ENCODE results near the gene ABCB1. TPM values are rescaled to one million over a fixed set of nuclear protein-coding genes. Genes with fewer than 3 reads are reported as not detected.
"Not testable (repeated sequence)": the region's sequence is repeated elsewhere in the genome, so short reads cannot be mapped to it uniquely, and the experiment has no call there.

ABCB1 gene
- total RNA-seq, 2 experiments from 2014 or later = 4.7 to 5.4 TPM

DNA sequence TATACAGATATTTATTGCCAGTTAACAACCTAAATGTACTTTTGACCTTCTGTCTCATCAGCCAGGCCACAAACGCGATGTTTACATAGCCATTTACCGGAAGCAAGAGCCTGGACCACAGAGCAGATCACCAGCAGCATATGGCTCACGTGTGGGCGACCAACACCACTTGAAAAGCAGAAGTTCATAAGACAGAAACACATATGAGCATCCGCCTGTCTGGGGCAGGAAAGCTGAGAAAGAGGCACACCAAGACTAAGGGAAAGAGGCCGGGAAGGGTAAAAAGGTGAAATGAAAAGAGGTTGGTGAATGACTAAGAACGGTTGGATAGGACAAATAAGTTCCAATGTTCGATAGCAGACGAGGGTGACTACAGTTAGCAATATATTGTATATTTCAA, 1.3 kb downstream of the ABCB1 start:
- Mint-ChIP-seq H3K27me3 (peaks cover 33% of the 10 kb centered on the region), H3K4me3 (peak overlapping the region; percentile 58), H3K9me3 (no peaks in the 10 kb centered on the region), H3K27ac (peak overlapping the region; percentile 31), H3K36me3 (no peaks in the 10 kb centered on the region), H3K4me1 (ENCODE audit: low read depth) (peaks cover 22% of the 10 kb centered on the region)
- ChIA-PET POLR2A (interaction anchor here (1.2 kb wide), 1 partner anchor 28 kb away, joined by 5 read pairs; no protein-coding TSS in a partner anchor), CTCF (no interaction called here)
- intact Hi-C loops (cut with micrococcal nuclease) = no loop called here
- peak; percentile 64 for DNase-seq

DNA sequence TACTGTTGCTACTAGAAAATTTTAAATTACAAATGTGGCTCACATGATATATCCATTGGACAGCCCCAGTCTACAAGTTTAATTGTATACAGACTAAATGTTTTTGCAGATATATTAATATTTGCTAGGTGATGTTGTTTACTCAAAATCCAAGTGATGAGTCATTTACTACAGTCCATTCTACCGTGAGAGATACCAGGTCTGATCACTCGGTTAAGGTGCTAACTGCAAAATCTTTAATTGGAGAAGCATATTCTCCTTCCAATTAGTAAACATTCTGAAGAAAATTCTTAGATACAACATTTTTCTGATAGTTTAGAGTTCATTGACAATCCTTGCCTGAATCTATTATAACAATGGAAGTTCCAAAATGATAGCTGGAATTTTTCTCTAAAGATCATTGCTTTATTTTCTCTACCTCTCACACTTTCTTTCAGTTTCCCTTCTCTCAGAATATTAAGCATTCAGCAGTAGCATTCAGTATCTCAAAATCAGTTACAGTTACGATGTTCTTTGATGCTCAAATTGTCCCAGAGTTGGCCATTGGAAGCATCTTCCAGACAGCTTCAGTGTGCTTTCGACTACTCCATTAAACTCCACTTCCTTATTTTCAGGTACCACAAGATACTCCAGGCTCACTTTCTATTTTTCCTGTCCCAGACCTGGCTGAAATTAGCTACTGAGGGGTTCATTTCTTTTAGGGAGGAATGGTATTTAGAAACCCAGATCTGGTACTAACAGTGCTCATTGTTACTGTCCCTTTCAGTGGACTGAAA, 2.3 kb downstream of the ABCB1 start:
- H3K9me3 Mint-ChIP-seq = no peaks in the 10 kb centered on the region
- intact Hi-C loops (cut with micrococcal nuclease) = no loop called here
- peaks cover 22% of the 10 kb centered on the region for H3K4me1 Mint-ChIP-seq (ENCODE audit: low read depth)
- peak overlapping the region; percentile 54 for H3K4me3 Mint-ChIP-seq
- CTCF ChIA-PET = no interaction called here
- H3K27ac Mint-ChIP-seq = no peak overlapping the region
- POLR2A ChIA-PET = no interaction called here
- no peak for DNase-seq
- H3K36me3 Mint-ChIP-seq = no peaks in the 10 kb centered on the region
- H3K27me3 Mint-ChIP-seq = peaks cover 31% of the 10 kb centered on the region

DNA sequence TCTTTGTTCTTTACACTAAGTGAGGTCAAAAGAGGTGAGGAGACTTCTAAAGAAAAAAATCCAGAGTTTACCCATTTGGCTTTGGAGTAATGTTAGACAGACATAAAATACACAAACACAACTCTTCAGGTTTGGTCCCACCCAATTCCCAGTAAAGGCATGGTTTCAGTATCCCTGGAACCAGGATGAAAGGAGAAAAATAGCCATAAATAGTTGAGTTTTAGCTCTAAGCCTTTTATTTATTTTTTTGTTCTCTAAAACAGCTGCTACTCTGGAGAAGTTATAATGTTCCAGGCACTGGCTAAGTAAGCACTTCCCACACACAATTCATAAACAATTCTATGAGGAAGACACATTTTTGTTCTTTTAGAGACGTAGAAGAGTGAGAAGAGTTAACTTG, 4.0 kb downstream of the ABCB1 start:
- ChIA-PET CTCF (interaction anchor here (0.7 kb wide), 1 partner anchor 250 kb away, joined by 3 read pairs; no protein-coding TSS in a partner anchor), POLR2A (no interaction called here)
- DNase-seq = no peak
- H3K9me3 Mint-ChIP-seq = no peaks in the 10 kb centered on the region
- no peak overlapping the region for H3K4me3 Mint-ChIP-seq
- H3K4me1 Mint-ChIP-seq (ENCODE audit: low read depth) = peaks cover 20% of the 10 kb centered on the region
- peaks cover 25% of the 10 kb centered on the region for H3K27me3 Mint-ChIP-seq
- H3K27ac Mint-ChIP-seq = no peak overlapping the region
- H3K36me3 Mint-ChIP-seq = no peaks in the 10 kb centered on the region
- intact Hi-C loops (cut with micrococcal nuclease) = no loop called here

DNA sequence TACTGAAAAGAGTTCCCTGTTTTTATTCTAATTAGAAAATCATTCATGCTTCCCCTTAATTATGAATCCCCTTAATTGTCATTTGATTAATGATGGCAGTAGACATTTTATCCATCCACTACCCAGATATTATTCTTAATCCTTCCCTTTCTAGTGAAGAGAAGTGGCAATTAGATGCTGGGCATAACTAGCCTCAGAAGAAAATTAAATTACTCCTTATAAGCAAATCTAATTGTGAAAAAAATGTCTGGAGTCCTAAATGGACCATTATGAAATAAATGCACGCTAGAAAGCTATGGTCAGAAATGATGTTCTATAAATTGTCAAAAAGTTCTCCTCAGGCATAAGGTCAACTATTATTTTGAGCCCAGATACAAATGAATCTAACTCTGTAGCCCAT, 4.5 kb downstream of the ABCB1 start:
- Mint-ChIP-seq H3K4me3 (no peak overlapping the region), H3K27me3 (peaks cover 22% of the 10 kb centered on the region), H3K36me3 (no peaks in the 10 kb centered on the region), H3K9me3 (no peaks in the 10 kb centered on the region), H3K27ac (no peak overlapping the region), H3K4me1 (ENCODE audit: low read depth) (peaks cover 18% of the 10 kb centered on the region)
- CTCF ChIA-PET = no interaction called here
- DNase-seq = no peak
- POLR2A ChIA-PET = no interaction called here
- intact Hi-C loops (cut with micrococcal nuclease) = no loop called here

DNA sequence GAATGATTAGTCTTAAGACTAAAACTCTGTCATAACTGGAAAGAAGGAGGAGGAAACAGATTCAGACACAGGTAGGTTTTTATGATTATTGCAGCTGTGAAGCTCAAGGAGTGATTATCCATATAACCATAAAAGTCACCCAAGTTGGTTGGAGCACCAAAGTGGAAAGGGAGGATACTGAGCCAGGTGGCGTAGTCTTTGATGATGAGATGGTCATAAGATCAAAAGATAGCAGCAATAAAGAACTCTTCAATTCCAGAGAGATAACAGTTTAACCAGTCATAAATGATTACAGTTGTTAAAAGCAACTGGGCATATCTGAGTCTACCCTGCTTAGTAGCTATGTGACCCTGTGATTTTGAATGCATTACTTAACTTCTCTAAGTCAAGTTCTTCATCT, 8.4 kb downstream of the ABCB1 start:
- H3K27me3 Mint-ChIP-seq = peaks cover 6% of the 10 kb centered on the region
- no peak overlapping the region for H3K27ac Mint-ChIP-seq
- no peak for DNase-seq
- ChIA-PET CTCF (no interaction called here), POLR2A (no interaction called here)
- no peaks in the 10 kb centered on the region for H3K36me3 Mint-ChIP-seq
- H3K4me3 Mint-ChIP-seq = no peak overlapping the region
- H3K4me1 Mint-ChIP-seq (ENCODE audit: low read depth) = no peaks in the 10 kb centered on the region
- no peaks in the 10 kb centered on the region for H3K9me3 Mint-ChIP-seq
- intact Hi-C loops (cut with micrococcal nuclease) = no loop called here

DNA sequence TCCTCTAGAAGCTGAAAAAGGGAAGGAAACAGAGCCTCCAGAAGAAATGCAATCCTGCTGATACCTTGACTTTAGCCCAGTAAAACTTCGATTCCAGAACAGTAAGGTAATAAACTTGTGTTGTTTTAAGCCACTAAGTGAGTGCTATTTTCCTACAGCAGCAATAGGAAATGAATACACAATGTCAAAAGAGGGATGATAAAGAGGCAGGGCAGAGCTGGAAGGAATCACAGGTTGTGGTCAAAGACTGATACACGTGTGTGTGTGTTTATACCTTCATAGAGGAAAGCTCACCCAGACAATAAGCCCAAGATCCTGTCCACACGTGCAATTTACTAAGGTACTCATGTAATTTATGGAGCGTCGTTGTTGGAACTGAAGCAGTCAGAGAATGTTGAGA, 9.5 kb downstream of the ABCB1 start:
- no peak overlapping the region for H3K4me3 Mint-ChIP-seq
- no peak overlapping the region for H3K27ac Mint-ChIP-seq
- DNase-seq = no peak
- intact Hi-C loops (cut with micrococcal nuclease) = no loop called here
- ChIA-PET POLR2A (interaction anchor here (0.5 kb wide), 1 partner anchor 155 kb away, joined by 5 read pairs; no protein-coding TSS in a partner anchor), CTCF (no interaction called here)
- peaks cover 4% of the 10 kb centered on the region for H3K4me1 Mint-ChIP-seq (ENCODE audit: low read depth)
- peaks cover 4% of the 10 kb centered on the region for H3K27me3 Mint-ChIP-seq
- H3K36me3 Mint-ChIP-seq = no peaks in the 10 kb centered on the region
- no peaks in the 10 kb centered on the region for H3K9me3 Mint-ChIP-seq

DNA sequence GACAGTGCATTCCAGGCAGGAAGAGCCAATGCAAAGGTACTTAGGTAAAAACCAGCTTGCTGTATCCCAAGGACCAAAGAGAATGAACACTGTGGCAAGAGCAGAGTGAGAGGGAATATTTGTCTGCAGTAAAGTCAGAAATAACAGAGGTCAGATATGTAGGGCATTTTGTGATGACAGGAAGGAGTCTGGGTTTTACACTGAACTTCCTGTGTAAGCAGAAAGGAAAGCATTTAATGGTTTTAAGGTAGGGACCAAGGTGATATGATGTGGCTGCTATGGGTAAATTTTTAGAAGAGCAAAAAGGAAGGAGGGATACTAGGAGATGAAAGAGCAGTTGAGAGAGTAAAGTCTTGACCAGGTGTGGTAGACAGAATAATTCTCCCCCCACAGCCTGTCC, 10.1 kb downstream of the ABCB1 start:
- ChIA-PET POLR2A (no interaction called here), CTCF (no interaction called here)
- Mint-ChIP-seq H3K36me3 (no peaks in the 10 kb centered on the region), H3K27ac (no peak overlapping the region), H3K9me3 (no peaks in the 10 kb centered on the region), H3K4me3 (no peak overlapping the region), H3K4me1 (ENCODE audit: low read depth) (peaks cover 4% of the 10 kb centered on the region), H3K27me3 (peaks cover 2% of the 10 kb centered on the region)
- intact Hi-C loops (cut with micrococcal nuclease) = no loop called here
- no peak for DNase-seq

DNA sequence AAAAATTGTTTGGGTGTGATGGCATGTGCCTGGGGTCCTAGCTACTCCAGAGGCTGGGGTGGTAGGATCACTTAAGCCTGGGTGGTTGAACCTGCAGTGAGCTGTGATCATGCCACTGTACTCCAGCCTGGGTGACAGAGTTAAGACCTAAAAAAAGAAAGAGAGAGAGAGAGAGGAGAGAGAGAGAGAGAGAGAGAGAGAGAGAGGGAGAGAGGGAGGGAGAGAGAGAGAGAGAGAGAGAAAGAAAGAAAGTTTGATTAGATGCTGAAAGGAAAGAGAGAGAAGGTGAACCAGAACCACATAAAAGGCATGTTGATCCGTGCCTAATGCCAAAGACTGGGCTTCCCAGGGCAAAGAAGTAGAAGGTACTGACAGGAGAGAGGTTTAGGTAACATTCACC, 11.1 kb downstream of the ABCB1 start:
- H3K36me3 Mint-ChIP-seq = no peaks in the 10 kb centered on the region
- ChIA-PET CTCF (no interaction called here), POLR2A (no interaction called here)
- no peak for DNase-seq
- no peaks in the 10 kb centered on the region for H3K9me3 Mint-ChIP-seq
- peaks cover 7% of the 10 kb centered on the region for H3K27me3 Mint-ChIP-seq
- H3K4me3 Mint-ChIP-seq = no peak overlapping the region
- intact Hi-C loops (cut with micrococcal nuclease) = no loop called here
- H3K27ac Mint-ChIP-seq = no peak overlapping the region
- peaks cover 4% of the 10 kb centered on the region for H3K4me1 Mint-ChIP-seq (ENCODE audit: low read depth)

DNA sequence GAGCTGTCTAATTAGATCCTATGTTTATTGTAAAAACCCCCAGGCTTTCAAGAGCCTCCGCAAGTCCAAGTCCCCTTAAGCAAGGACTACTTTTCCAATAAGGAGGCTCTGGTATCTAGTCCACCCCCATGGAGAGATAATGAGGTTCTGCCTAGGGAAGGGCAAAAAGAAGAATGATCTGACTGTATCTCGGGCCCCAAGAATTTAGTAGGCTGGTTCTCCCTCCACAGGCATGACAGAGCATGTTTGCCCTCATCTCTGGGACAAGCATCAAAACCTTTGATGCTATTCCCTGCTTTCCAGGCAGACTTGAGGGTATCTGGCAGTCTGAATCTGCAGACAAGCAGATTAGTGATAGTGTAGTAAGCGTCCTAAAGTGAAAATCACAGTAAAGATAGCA, 19.0 kb downstream of the ABCB1 start:
- H3K27me3 Mint-ChIP-seq = peaks cover 10% of the 10 kb centered on the region
- H3K4me1 Mint-ChIP-seq (ENCODE audit: low read depth) = peaks cover 4% of the 10 kb centered on the region
- H3K9me3 Mint-ChIP-seq = no peaks in the 10 kb centered on the region
- peaks cover 2% of the 10 kb centered on the region for H3K36me3 Mint-ChIP-seq
- ChIA-PET CTCF (no interaction called here), POLR2A (no interaction called here)
- intact Hi-C loops (cut with micrococcal nuclease) = no loop called here
- no peak overlapping the region for H3K4me3 Mint-ChIP-seq
- DNase-seq = no peak
- H3K27ac Mint-ChIP-seq = no peak overlapping the region

DNA sequence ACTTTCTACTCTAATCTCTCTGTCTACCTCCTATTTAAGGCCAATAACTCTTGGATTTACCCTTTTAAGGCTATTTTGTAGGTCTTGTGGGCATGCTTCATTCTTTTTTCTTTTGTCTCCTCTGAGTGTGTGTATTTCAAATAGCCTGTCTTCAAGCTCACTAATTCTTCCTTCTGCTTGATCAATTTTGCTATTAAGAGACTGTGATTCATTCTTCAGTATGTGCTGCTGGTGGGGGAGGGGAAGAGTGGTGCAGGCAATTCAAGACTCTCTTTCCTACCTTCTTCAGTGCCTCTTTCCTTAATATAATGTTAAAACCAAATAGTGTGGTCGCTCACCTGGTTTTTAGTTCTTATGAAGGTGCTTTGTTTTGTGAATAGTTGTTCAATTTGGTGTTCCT, 20.0 kb downstream of the ABCB1 start:
- POLR2A ChIA-PET = no interaction called here
- CTCF ChIA-PET = no interaction called here
- intact Hi-C loops (cut with micrococcal nuclease) = no loop called here
- peaks cover 2% of the 10 kb centered on the region for H3K36me3 Mint-ChIP-seq
- H3K9me3 Mint-ChIP-seq = no peaks in the 10 kb centered on the region
- peaks cover 10% of the 10 kb centered on the region for H3K27me3 Mint-ChIP-seq
- H3K4me3 Mint-ChIP-seq = no peak overlapping the region
- H3K4me1 Mint-ChIP-seq (ENCODE audit: low read depth) = peaks cover 1% of the 10 kb centered on the region
- no peak for DNase-seq
- no peak overlapping the region for H3K27ac Mint-ChIP-seq

DNA sequence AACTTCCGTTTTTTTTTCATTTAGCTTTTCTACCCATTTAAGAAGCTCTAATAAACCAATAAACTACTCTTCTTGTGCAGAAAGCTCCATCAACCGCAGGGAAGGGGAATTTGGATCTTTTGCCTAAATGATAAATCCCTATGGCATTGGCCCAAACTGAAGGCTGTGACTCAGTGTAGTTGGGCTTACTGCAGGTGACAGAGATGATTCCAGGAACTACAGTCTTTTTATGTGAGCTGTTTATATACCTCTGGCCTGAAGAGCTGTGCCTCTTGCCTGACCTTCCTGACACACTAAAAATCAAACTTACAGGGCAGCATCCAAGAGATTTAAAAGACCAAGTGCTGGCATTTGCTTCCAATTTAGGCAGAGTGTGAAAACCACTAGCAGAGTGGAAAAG, 25.2 kb downstream of the ABCB1 start:
- Mint-ChIP-seq H3K27me3 (no peaks in the 10 kb centered on the region), H3K9me3 (no peaks in the 10 kb centered on the region), H3K4me3 (no peak overlapping the region), H3K36me3 (peaks cover 2% of the 10 kb centered on the region), H3K4me1 (ENCODE audit: low read depth) (peaks cover 12% of the 10 kb centered on the region), H3K27ac (no peak overlapping the region)
- POLR2A ChIA-PET = no interaction called here
- CTCF ChIA-PET = no interaction called here
- DNase-seq = no peak
- intact Hi-C loops (cut with micrococcal nuclease) = no loop called here

DNA sequence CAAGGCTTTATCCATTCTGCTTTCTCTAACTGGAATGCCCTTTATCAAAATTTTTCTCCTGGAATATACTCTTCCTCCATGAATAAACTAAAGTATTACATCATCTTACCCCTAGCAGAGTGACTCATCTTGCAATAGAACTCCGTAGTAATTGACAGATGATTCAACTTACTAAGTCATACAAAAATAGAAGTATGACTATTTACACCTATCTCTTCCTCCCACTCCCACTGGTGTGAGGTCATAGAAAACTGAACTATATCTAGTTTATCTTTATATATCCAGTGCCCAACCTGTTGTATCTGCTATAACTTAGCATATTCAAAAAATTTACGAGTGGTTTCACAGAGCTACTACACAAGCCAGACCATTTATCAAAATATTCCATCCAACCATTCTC, 26.1 kb downstream of the ABCB1 start:
- no peak for DNase-seq
- ChIA-PET POLR2A (no interaction called here), CTCF (no interaction called here)
- peaks cover 12% of the 10 kb centered on the region for H3K4me1 Mint-ChIP-seq (ENCODE audit: low read depth)
- H3K27me3 Mint-ChIP-seq = no peaks in the 10 kb centered on the region
- H3K27ac Mint-ChIP-seq = no peak overlapping the region
- no peak overlapping the region for H3K4me3 Mint-ChIP-seq
- intact Hi-C loops (cut with micrococcal nuclease) = loop anchor here (1.0 to 5.0 kb wide), 3 partner anchors 26 to 422 kb away; partner anchors contain the start of genes ABCB1, DMTF1 and RUNDC3B
- H3K9me3 Mint-ChIP-seq = no peaks in the 10 kb centered on the region
- H3K36me3 Mint-ChIP-seq = no peaks in the 10 kb centered on the region

DNA sequence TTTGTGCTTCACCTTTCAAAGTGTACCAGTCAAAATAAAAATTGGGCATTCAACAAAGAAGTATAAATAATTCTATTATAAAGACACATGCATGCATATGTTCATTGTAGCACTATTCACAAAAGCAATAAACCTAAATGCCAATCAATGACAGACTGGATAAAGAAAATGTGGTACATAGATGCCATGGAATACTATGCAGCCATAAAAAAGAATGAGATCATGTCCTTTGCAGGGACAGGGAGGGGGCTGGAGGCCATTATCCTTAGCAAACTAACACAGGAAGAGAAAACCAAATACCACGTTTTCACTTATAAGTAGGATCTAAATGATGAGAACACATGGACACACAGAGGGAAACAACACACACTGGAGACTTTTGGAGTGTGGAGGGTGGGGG, 28.2 kb downstream of the ABCB1 start:
- H3K4me3 Mint-ChIP-seq, H3K36me3 Mint-ChIP-seq, POLR2A ChIA-PET, DNase-seq, H3K27me3 Mint-ChIP-seq, CTCF ChIA-PET, H3K27ac Mint-ChIP-seq, H3K9me3 Mint-ChIP-seq: not testable (repeated sequence)
- intact Hi-C loops (cut with micrococcal nuclease) = loop anchor here (5.0 kb wide), 1 partner anchor 420 kb away; the partner anchor contains the start of gene DMTF1
- H3K4me1 Mint-ChIP-seq (ENCODE audit: low read depth) = peaks cover 12% of the 10 kb centered on the region

Data from activated CD4-positive, alpha-beta memory T cell treated with anti-CD3 and anti-CD28 coated beads for 36 hours (primary cell).